K562 (cell line): Measurements from ENCODE around the gene SYF2. TPM values are rescaled to one million over a fixed set of nuclear protein-coding genes. Genes with fewer than 3 reads are reported as not detected.

ENCODE experiments used
- ATF4 ChIP-seq: fragments of 450-650 bp; formaldehyde crosslinking; IDR thresholded peaks from 2 replicates; pipeline ENCODE4 v1.4.0; 2022; ENCODE audit warnings: mild to moderate bottlenecking, moderate library complexity
- FOXA1 ChIP-seq: fragments of 450-650 bp; IDR thresholded peaks from 2 replicates; pipeline ENCODE4 v1.6.1; 2016; ENCODE audit warnings: mild to moderate bottlenecking, borderline replicate concordance
- MITF ChIP-seq: IDR thresholded peaks from 2 replicates; pipeline ENCODE4 v1.6.1; 2014; ENCODE audit warnings: antibody characterized with exemption
- PHTF2 ChIP-seq: fragments of 250-450 bp; sonication (Bioruptor Pico); IDR thresholded peaks from 2 replicates; pipeline ENCODE4 v1.5.0; 2021; ENCODE audit warnings: mild to moderate bottlenecking
- PURB ChIP-seq: sonication (generic); formaldehyde crosslinking; IDR thresholded peaks from 2 replicates; pipeline ENCODE4 v1.9.0; 2021; ENCODE audit warnings: low read depth, mild to moderate bottlenecking, missing genetic modification reagents
- RNF219 ChIP-seq: fragments of 250-450 bp; sonication (Bioruptor Pico); IDR thresholded peaks from 2 replicates; pipeline ENCODE4 v1.5.0; 2022; ENCODE audit warnings: mild to moderate bottlenecking
- TSHZ1 ChIP-seq: fragments of 250-450 bp; sonication (Bioruptor Pico); IDR thresholded peaks from 2 replicates; pipeline ENCODE4 v1.4.0; 2020; ENCODE audit warnings: mild to moderate bottlenecking, moderate library complexity
- ZNF318 ChIP-seq, 2 experiments: fragments of 450-650 bp; IDR thresholded peaks; 2 replicates each; pipeline ENCODE4 v1.6.1; 2016; ENCODE audit warnings: mild to moderate bottlenecking in 2 of 2, borderline replicate concordance in 1 of 2, low read depth in 1 of 2, moderate library complexity in 1 of 2
- polyA plus RNA-seq, 8 experiments: library from polyadenylated mRNA; depleted of rRNA in 4 of 8; stranded (reverse) in 5 of 8; unstranded in 3 of 8; fragments of >200 nt; fragmentation: Nextera tagmentation in 2 of 8; fragmentation: Illumina TruSeq in 1 of 8; extraction: Ambion mirVana in 2 of 8; extraction: Trizol in 1 of 8; gene quantifications; 2 replicates each; pipeline versions ENCODE4 v1.2.1 to v1.2.3, GENCODE V29; 2011 to 2014; ENCODE audit warnings: inconsistent platforms in 1 of 8, missing spikeins in 1 of 8
- total RNA-seq, 7 experiments: library from RNA; depleted of rRNA in 6 of 7; stranded (reverse); fragments of >200 nt in 6 of 7; fragmentation: Illumina TruSeq in 2 of 7; extraction: Trizol in 2 of 7; gene quantifications; 2 replicates each; pipeline versions ENCODE4 v1.2.1 to v1.2.3, GENCODE V29; 2011 to 2021; ENCODE audit warnings: low replicate concordance in 1 of 7

The SYF2 gene
- total and polyA plus RNA-seq, 9 of the 15 experiments (the other 6 are each of a cell fraction or from before 2014, with no cell fraction given), result 20.9 to 69.0 (median 43.2) TPM

- TF ChIP-seq RNF219 (CRISPR knock-in tag) (no peak), FOXA1 (no peak), TSHZ1 (CRISPR knock-in tag) (no peak), PHTF2 (CRISPR knock-in tag) (0 out of 2 replicates have a peak, but pooled peaks have one; percentile 72), PURB (no peak), ZNF318 (IDR thresholded peaks at IDR 0.05; ENCODE audit: borderline replicate concordance in 1 of 2, low read depth in 1 of 2) (no peak), ATF4 (0 out of 2 replicates have a peak, but pooled peaks have one; percentile 29), MITF (0 out of 2 replicates have a peak, but pooled peaks have one; percentile 29)
Measured at GRCh38 chr1:25239681-25240541, 7.6 kb upstream of the SYF2 start (continued).
